HCT116 (cell line): ENCODE results near the gene ATG10. TPM values are rescaled to one million over a fixed set of nuclear protein-coding genes. Genes with fewer than 3 reads are reported as not detected.

Experiments used
- ATAC-seq: fragments of 200-7000 bp; cut with Tn5 transposase; 2 replicates; pipeline ENCODE4 v1.9.1; 2020; ENCODE audit warnings: mild to moderate bottlenecking, moderate library complexity
- BruUV-seq: library from RNA; stranded (reverse); fragments of 400-500 nt; replicated peaks from 2 replicates; lab custom pipeline; 2021; lab: Mats Ljungman, UMichigan
- CTCF ChIA-PET: fragments of 300-600 bp; sonication (Branson Sonifier 250); formaldehyde crosslinking; loops from one replicate; lab custom pipeline; 2021; ENCODE audit warnings: antibody characterized with exemption; lab: Charles Lee
- POLR2A ChIA-PET: fragments of 300-600, 350-600 bp; sonication (Branson Sonifier 250); formaldehyde crosslinking; loops from one replicate; lab custom pipeline; 2021; ENCODE audit warnings: antibody characterized with exemption; lab: Charles Lee
- RAD21 ChIA-PET, 2 experiments: fragments of 300-600 bp; sonication (Branson Sonifier 250); formaldehyde crosslinking; loops; one replicate each; lab custom pipeline; 2023; ENCODE audit warnings: low total read pairs in 2 of 2; ENCODE audit not compliant: uncharacterized antibody in 2 of 2, unreplicated experiment in 2 of 2, low non-redundant PET in 1 of 2; lab: Charles Lee
- DNase-seq: peaks from one replicate; pipeline ENCODE4 v3.0.0-alpha.2; 2010; ENCODE audit warnings: low read depth, low spot score
- H2AFZ ChIP-seq: fragments of 200-600 bp; shearing (Covaris generic), sonication (generic); 2 replicates; pipeline ENCODE4 v1.6.1; 2017; ENCODE audit warnings: low read depth, mixed run types, mixed read lengths, antibody characterized with exemption, low read length; ENCODE audit not compliant: poor library complexity, severe bottlenecking
- H3K27ac ChIP-seq: 2 replicates; pipeline ENCODE4 v1.5.1; 2012; ENCODE audit warnings: low read depth, low read length
- H3K27me3 ChIP-seq: fragments of 200-600 bp; sonication (generic); 2 replicates; pipeline ENCODE4 v1.6.1; 2016; ENCODE audit warnings: mixed run types, low read length, mixed read lengths; ENCODE audit not compliant: insufficient read depth
- H3K36me3 ChIP-seq, 2 experiments: fragments of 200-500 bp in 1 of 2; fragments of 200-600 bp in 1 of 2; sonication (Bioruptor generic) in 1 of 2; sonication (generic) in 1 of 2; 2 replicates each; pipeline versions ENCODE4 v1.5.1 to v1.6.1; 2014 to 2016; ENCODE audit warnings: low read length in 2 of 2, inconsistent platforms in 1 of 2, mixed read lengths in 1 of 2, mixed run types in 1 of 2; ENCODE audit not compliant: insufficient read depth in 2 of 2, control insufficient read depth in 1 of 2
- H3K4me1 ChIP-seq, 2 experiments: fragments of 200-600 bp in 1 of 2; sonication (generic) in 1 of 2; 2 replicates each; pipeline versions ENCODE4 v1.5.1 to v1.6.1; 2012 to 2017; ENCODE audit warnings: low read length in 2 of 2, inconsistent platforms in 1 of 2, mild to moderate bottlenecking in 1 of 2, mixed read lengths in 1 of 2, mixed run types in 1 of 2, moderate library complexity in 1 of 2; ENCODE audit not compliant: insufficient read depth in 2 of 2, control insufficient read depth in 1 of 2
- H3K4me2 ChIP-seq: fragments of 200-600 bp; sonication (generic); 2 replicates; pipeline ENCODE4 v1.6.1; 2017; ENCODE audit warnings: mixed run types, low read length, mixed read lengths
- H3K4me3 ChIP-seq, 2 experiments: fragments of 200-600 bp in 1 of 2; sonication (generic) in 1 of 2; replicated peaks in 1 of 2; 2 replicates each; pipeline ENCODE4 v1.5.1; 2011 to 2016; ENCODE audit warnings: low read length in 2 of 2, control low read depth in 1 of 2, low read depth in 1 of 2, mild to moderate bottlenecking in 1 of 2, mixed read lengths in 1 of 2, mixed run types in 1 of 2
- H3K79me2 ChIP-seq: fragments of 200-600 bp; sonication (generic); 2 replicates; pipeline ENCODE4 v1.6.1; 2017; ENCODE audit warnings: mild to moderate bottlenecking, mixed run types, low read length, moderate library complexity, mixed read lengths; ENCODE audit not compliant: insufficient read depth
- H3K9ac ChIP-seq: fragments of 200-600 bp; sonication (generic); 2 replicates; pipeline ENCODE4 v1.6.1; 2016; ENCODE audit warnings: low read length, mixed read lengths
- H3K9me2 ChIP-seq: fragments of 200-600 bp; sonication (generic), shearing (Covaris generic); 2 replicates; pipeline ENCODE4 v1.6.1; 2017; ENCODE audit warnings: mixed run types, mild to moderate bottlenecking, moderate library complexity; ENCODE audit not compliant: insufficient read depth
- H3K9me3 ChIP-seq, 2 experiments: fragments of 200-500 bp in 1 of 2; fragments of 200-600 bp in 1 of 2; sonication (Bioruptor generic) in 1 of 2; sonication (generic) in 1 of 2; 2 replicates each; pipeline ENCODE4 v1.6.1; 2014 to 2017; ENCODE audit warnings: low read length in 2 of 2, mixed read lengths in 2 of 2, inconsistent platforms in 1 of 2, low read depth in 1 of 2, mild to moderate bottlenecking in 1 of 2, mixed run types in 1 of 2, moderate library complexity in 1 of 2; ENCODE audit not compliant: control insufficient read depth in 1 of 2, insufficient read depth in 1 of 2
- H4K20me1 ChIP-seq: fragments of 200-600 bp; sonication (generic), shearing (Covaris generic); 2 replicates; pipeline ENCODE4 v1.6.1; 2017; ENCODE audit warnings: mixed run types, mild to moderate bottlenecking, moderate library complexity; ENCODE audit not compliant: insufficient read depth
- CEBPB ChIP-seq: IDR thresholded peaks from 2 replicates; pipeline ENCODE4 v1.6.1; 2012; ENCODE audit warnings: low read depth
- ELF1 ChIP-seq: IDR thresholded peaks from 2 replicates; pipeline ENCODE4 v1.6.1; 2012; ENCODE audit warnings: low read depth, borderline replicate concordance
- EZH2 ChIP-seq: fragments of 200-600 bp; sonication (generic); IDR thresholded peaks from 2 replicates; pipeline ENCODE4 v1.6.1; 2017; ENCODE audit warnings: antibody characterized with exemption, mixed run types
- EZH2phosphoT487 ChIP-seq: fragments of 200-600 bp; IDR thresholded peaks from 2 replicates; pipeline ENCODE4 v1.6.1; 2018; ENCODE audit warnings: antibody characterized with exemption, borderline replicate concordance
- POLR2A ChIP-seq: IDR thresholded peaks from 2 replicates; pipeline ENCODE4 v1.7.0; 2011; ENCODE audit warnings: borderline replicate concordance; ENCODE audit not compliant: insufficient read depth, insufficient read length; ENCODE audit errors: extremely low read depth
- RAD21 ChIP-seq: IDR thresholded peaks from 2 replicates; pipeline ENCODE4 v1.6.1; 2012; ENCODE audit warnings: low read depth, mild to moderate bottlenecking
- SP1 ChIP-seq: IDR thresholded peaks from 2 replicates; pipeline ENCODE4 v1.6.1; 2012; ENCODE audit warnings: low read depth
- SRF ChIP-seq: IDR thresholded peaks from 2 replicates; pipeline ENCODE4 v1.6.1; 2012; ENCODE audit warnings: low read depth
- TCF7L2 ChIP-seq: IDR thresholded peaks from 2 replicates; pipeline ENCODE4 v1.7.0; 2011; ENCODE audit warnings: borderline replicate concordance, inconsistent platforms; ENCODE audit not compliant: insufficient read depth, insufficient read length; ENCODE audit errors: extremely low read depth
- ZNF274 ChIP-seq: fragments of 200-500 bp; sonication (Bioruptor generic); IDR thresholded peaks from 2 replicates; pipeline ENCODE4 v1.6.1; 2014; ENCODE audit warnings: mild to moderate bottlenecking, low read depth, low read length, inconsistent platforms
- intact Hi-C: fragments of 100-400 bp; cut with micrococcal nuclease; formaldehyde crosslinking; loops from 2 replicates; pipeline ENCODE4 v1.10.0; 2022
- total RNA-seq: library from RNA; stranded (reverse); gene quantifications from one replicate; pipeline ENCODE4 v1.2.1, GENCODE V29; 2021; ENCODE audit not compliant: unreplicated experiment
- TF ChIP-seq, protein P1 (sequence below): IDR thresholded peaks from 2 replicates; pipeline ENCODE4 v1.6.1; 2012
- TF ChIP-seq, protein P2 (sequence below): IDR thresholded peaks from 2 replicates; pipeline ENCODE4 v1.6.1; 2011; ENCODE audit warnings: mild to moderate bottlenecking, low read length, moderate library complexity; ENCODE audit not compliant: insufficient replicate concordance; ENCODE audit errors: extremely low read depth
- TF ChIP-seq, protein P3 (sequence below): IDR thresholded peaks from 2 replicates; pipeline ENCODE4 v1.6.1; 2012

The ATG10 gene
- total RNA-seq, 1 experiment from 2014 or later = 9.4 TPM

DNA sequence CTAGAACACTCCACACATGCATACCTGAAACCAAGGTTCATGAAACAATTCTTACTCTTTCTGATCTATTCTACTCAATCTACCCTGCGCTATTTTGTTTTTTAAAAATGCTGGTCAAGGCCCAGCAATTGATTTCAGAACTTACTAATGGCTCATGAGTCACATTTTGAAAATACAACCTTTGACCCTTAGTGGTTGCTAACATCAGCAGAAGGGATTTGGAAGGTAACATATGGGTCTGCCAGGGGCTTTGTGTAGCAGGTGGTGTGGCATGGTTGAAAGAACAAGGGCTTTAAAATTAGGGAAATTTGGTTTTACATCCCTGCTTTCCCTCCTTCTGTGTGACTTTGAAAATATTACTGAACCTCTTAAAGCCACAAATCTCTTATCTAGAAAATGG is 101.4 kb downstream of the ATG10 start:
- no peak for DNase-seq
- Histone ChIP-seq H3K36me3 (no peaks in the 10 kb centered on the region), H2AFZ (no peak overlapping the region), H4K20me1 (no peaks in the 10 kb centered on the region), H3K4me3 (no peak overlapping the region), H3K27ac (no peak overlapping the region), H3K27me3 (no peaks in the 10 kb centered on the region), H3K4me1 (no peaks in the 10 kb centered on the region), H3K9ac (no peak overlapping the region), H3K79me2 (no peaks in the 10 kb centered on the region), H3K4me2 (no peak overlapping the region), H3K9me2 (no peaks in the 10 kb centered on the region), H3K9me3 (no peaks in the 10 kb centered on the region)
- ChIA-PET RAD21 (no interaction called here), CTCF (no interaction called here), POLR2A (no interaction called here)
- TF ChIP-seq, protein P1, sequence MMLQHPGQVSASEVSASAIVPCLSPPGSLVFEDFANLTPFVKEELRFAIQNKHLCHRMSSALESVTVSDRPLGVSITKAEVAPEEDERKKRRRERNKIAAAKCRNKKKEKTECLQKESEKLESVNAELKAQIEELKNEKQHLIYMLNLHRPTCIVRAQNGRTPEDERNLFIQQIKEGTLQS = no peak
- TF ChIP-seq EZH2phosphoT487 (no peak), EZH2 (no peak), CEBPB (no peak), TCF7L2 (no peak), RAD21 (no peak), POLR2A (no peak), ELF1 (no peak), SRF (no peak), SP1 (no peak), ZNF274 (no peak)
- TF ChIP-seq, protein P2, sequence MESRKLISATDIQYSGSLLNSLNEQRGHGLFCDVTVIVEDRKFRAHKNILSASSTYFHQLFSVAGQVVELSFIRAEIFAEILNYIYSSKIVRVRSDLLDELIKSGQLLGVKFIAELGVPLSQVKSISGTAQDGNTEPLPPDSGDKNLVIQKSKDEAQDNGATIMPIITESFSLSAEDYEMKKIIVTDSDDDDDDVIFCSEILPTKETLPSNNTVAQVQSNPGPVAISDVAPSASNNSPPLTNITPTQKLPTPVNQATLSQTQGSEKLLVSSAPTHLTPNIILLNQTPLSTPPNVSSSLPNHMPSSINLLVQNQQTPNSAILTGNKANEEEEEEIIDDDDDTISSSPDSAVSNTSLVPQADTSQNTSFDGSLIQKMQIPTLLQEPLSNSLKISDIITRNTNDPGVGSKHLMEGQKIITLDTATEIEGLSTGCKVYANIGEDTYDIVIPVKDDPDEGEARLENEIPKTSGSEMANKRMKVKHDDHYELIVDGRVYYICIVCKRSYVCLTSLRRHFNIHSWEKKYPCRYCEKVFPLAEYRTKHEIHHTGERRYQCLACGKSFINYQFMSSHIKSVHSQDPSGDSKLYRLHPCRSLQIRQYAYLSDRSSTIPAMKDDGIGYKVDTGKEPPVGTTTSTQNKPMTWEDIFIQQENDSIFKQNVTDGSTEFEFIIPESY = no peak
- TF ChIP-seq, protein P3, sequence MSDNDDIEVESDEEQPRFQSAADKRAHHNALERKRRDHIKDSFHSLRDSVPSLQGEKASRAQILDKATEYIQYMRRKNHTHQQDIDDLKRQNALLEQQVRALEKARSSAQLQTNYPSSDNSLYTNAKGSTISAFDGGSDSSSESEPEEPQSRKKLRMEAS = no peak
- BruUV-seq = no TSS peak
- intact Hi-C loops = no loop called here
- ATAC-seq = no peak
